Measurements from ENCODE around the gene H2BK1.

Gene H2BK1

DNA sequence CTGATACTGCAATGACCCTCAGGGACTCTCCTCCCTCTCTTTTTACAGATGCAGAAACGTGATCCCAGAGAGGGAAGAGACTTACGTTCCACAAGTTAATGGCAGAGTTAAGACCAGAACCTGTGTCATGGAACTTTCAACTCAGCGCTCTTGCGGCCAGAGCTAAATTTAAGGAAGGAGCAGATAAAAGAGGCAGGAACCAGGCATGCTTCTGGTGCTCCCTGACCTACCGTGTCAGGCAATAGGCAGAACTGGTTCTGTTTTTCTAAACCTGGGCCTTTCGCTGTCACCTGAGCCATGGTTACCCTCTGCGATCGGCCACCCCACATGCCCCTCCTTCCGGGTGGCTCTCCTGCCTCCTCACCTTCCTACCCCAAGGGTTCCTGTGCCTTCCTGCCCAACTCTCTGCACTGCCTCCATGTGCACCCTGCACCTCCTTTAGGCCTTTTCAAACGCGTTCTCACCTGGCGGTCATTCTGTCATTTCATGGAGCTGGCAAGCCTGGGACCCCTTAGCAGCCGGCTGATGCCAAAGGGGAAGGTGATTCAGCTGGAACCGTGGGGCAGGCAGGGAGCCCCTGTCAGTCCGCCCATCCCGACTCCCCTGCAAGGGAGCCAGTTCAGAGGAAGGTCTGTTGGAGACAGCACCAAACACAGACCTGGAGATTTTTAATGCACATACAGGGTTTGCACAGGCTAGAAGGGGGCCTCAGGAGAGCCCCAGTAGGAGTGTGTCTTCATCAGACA, 35.1 kb downstream of the H2BK1 start:
- DNase-seq: no peak

GRCh38 chr7:151174246-151175046, 35.8 kb downstream of the H2BK1 start:
- no peak for DNase-seq

GRCh38 chr7:151173386-151174245, 36.7 kb downstream of the H2BK1 start:
- no peak for DNase-seq

GRCh38 chr7:151172273-151173141, 37.8 kb downstream of the H2BK1 start:
- peak; percentile 41 for DNase-seq

- no peak for DNase-seq
These were observed 41.5 kb downstream of the H2BK1 start for GRCh38 chr7:151168787-151169162.

DNA sequence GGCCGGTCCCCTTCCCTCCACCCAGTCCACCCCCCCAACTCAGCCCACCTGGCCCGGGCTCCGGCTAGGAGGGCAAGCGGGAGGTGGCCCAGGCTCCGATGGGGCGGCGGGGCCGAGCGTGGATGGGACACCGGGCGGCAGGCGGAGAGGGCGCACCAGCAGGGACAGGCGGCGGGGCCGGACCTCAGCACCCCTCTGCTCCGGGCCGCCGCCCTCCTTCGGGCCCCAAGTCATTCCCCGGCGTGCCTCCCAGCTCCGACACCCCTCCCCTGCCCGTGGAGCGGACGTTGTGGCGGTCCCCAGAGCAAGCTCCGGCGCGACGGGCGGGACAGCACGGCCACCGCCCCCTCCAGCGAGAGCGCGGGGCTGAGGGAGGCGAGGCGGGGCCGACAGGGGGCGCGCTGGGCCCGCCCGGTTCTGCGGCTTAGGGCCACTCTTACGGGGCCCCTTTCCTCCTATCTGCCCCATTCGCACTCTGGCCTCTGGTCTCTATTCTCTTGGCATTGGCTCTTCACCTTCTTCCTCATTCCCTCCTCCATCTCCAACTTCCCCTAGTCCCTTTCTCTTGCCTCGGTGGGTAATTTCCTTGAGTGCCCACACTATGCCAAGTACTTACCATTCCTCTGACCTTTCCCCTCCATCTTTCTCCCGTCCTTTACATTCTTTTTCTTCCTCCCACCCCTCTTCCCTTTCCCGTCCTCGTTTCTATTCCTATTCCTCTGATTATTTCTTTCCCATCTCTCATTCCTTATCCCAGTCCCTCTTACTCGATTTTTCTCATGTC, 42.1 kb downstream of the H2BK1 start:
- no peak for DNase-seq

DNA sequence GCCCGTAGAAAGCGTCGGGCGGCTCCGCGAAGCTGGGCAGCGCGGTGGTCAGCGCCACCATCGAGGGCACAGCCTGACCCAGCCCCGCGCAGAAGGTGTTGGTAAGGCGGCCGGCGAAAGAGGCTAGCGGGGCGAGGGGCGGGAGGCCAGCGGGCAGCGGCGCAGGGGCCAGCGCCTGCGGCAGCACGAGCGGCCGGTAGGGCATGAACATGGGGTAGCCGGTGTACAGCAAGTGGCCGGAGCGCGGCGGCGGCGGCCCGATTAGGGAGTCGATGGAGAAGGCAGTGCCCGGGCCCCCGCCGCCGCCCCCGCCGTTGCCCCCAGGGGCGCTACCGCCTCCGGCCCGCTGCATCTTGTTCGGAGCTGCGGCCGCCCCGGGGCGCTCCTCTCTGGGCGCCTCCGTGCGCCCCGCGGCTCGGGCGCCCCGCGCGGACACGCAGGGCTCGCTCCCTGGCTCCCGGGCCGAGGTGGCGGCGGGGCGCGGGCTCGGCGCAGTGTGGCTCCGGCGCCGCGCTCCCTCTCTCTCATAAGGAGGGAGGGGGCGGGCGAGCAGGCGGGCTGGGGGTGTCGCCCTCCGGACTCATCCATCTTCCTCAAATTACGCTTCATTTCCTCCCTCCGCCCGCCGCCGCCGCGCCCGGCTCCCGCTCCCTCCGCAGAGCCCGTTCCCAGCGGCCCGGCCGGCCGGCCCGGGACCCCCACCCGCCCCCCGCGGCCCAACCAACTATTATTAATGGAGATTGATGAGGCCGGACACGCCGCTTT, 42.9 kb downstream of the H2BK1 start, which contains the start of gene GBX1:
Gene GBX1, minus strand, starts transcription at position 498 of the 765 bp plus-strand sequence. Its CDS starts 146 bp downstream, at position 352.
- peak; percentile 16 for DNase-seq

GRCh38 chr7:151166629-151167196, 43.6 kb downstream of the H2BK1 start:
- DNase-seq: no peak

- DNase-seq: no peak
These were observed 48.5 kb downstream of the H2BK1 start for GRCh38 chr7:151161757-151162156.
